Fibroblast of skin of scalp (primary cell): Measurements from ENCODE around the gene EXOSC7.

Source experiments
- DNase-seq: peaks from one replicate; pipeline ENCODE4 v3.0.0-alpha.2; 2013

EXOSC7 gene

GRCh38 chr3:45056608-45057301 lies 80.7 kb downstream of the EXOSC7 start:
- DNase-seq, result no peak

- no peak for DNase-seq
These were observed 81.5 kb downstream of the EXOSC7 start for GRCh38 chr3:45057557-45057956.

GRCh38 chr3:45059132-45059531 lies 83.1 kb downstream of the EXOSC7 start:
- DNase-seq, result no peak

GRCh38 chr3:45060165-45060892 lies 84.3 kb downstream of the EXOSC7 start:
- no peak for DNase-seq
